NOMO-1 treated with dmso at 0.1 percent for 144 hours (cell line): ENCODE results near the gene ANKRD9.

ENCODE experiments used
- DNase-seq: peaks from one replicate; lab custom pipeline; 2025; ENCODE audit not compliant: unreplicated experiment; lab: John Stamatoyannopoulos, UW

The ANKRD9 gene

DNA sequence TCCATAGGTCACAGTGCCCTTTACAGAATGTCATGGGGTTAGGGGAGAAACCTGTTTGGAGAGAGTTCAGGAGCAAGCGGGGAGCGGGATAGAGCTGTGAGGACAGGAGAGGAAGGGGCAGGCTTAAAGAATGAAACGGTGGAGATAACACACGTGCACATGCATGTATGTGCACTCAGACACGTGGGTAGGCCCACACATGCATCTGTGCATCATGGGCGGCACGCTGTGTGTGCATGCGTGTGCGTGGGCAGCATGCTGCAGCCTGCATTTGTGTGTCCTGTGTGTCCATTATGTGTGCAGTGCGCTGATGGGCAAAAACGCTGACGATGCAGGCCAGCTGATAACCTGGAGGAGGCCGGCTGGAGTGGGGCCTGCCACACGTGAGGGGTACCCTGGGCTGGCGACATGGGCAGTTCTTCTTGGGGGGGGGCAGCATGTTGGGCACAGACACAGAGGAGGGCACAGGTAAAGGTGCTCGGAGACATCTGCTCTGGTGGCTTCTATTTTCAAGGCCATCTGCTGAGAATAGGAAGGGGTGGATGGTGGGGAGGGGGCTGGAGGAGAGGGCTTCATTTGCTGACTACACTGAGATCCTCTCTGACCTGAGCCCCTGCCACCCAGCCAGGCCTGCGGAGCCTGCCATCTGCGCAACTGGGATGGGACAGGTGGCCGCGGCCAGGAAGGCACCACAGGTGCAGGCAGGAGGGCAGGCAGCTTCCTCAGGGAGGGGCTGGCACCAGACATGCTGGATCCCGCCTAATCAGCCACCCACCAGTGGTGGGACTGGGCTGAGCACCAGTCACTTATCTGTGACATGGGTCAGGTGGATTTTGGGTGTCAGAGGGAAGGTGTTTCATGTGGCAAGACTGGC lies 4.6 kb upstream of the ANKRD9 start:
- DNase-seq: no peak

DNA sequence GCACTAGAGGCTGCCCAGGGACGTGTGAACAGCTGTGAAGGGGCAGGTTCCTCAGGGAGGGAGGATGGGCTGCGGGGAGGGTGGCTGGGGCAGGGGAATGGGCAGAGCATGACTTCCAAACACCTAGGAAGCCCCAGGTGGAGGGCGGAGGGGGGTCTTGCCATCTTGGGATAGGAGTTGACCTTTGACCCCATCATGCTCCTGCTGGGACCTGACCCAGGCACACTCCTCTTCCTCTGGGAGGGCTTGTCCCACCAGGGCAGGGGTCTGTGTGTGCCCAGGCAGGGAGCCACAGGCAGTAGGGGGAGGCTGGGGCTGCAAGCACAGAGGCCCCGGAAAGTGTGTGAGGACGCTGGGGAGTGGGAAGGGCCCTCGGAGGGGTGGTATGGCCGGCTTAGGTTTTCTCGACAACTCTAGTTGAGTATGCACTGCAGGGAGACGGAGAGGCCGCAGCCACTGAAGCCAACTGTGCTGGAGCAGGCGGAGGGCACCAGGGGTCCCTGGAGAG lies 3.3 kb upstream of the ANKRD9 start:
- DNase-seq: no peak

DNA sequence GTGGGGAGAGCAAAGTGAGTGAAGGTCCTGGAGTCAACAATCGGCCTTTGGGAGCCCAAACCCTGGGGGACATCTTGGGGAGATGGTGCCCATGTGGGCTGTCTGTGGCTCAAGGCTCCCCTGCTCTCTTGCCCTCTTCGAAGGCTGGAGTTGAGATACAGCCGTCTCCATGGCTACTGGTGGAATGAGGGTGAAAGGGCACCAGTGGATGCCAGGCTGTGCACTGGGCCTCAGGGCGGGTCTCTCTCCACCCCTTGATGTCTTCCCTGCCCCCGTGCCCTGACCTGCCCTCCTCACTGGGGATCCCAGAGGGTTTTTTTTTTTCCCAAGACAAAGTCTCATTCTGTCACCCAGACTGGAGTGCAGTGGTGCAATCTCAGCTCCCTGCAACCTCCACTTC lies 2.0 kb upstream of the ANKRD9 start:
- DNase-seq: no peak

DNA sequence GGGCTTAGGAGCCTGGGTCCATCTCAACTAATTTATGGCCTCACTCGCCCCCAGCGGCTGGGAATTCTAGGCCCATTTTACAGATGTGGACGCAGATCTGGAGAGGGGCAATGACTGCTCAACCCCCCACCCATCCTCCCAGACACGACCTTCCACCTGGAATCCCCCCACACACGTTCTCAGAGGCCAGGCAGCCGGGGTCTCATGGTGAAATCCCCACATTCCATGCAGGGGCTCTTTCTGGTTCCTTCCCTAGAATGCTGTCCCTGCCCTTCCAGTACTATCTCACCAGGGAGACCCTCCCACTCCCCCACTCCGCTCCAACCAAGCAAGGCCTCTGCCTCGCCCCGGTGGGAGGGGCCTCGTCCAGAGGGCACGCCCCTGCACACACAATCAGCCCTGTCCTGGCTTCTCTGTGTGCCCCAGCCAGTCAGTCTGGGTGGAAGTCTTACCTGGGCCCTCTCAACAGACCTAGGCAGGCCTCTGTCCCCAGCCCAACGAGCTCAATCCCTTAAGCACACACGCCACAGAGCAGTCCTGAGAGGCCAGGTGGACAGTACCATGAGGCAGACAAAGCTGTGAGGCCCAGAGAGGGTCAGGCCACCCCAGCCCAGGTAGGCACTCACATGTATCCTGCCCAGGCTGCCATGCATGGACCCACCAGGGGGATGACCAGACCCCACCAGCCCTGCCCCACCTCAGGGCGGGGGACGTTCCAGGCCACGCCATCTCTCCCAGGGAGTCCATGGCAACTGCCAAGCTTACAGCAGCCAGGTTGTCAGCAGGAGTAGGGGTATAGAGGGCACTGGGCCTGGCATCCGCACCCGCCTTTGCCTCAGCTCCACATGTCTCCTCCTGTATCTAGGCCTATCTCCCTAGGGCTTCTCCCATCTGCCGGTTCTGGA lies 1.3 kb upstream of the ANKRD9 start:
- no peak for DNase-seq

DNA sequence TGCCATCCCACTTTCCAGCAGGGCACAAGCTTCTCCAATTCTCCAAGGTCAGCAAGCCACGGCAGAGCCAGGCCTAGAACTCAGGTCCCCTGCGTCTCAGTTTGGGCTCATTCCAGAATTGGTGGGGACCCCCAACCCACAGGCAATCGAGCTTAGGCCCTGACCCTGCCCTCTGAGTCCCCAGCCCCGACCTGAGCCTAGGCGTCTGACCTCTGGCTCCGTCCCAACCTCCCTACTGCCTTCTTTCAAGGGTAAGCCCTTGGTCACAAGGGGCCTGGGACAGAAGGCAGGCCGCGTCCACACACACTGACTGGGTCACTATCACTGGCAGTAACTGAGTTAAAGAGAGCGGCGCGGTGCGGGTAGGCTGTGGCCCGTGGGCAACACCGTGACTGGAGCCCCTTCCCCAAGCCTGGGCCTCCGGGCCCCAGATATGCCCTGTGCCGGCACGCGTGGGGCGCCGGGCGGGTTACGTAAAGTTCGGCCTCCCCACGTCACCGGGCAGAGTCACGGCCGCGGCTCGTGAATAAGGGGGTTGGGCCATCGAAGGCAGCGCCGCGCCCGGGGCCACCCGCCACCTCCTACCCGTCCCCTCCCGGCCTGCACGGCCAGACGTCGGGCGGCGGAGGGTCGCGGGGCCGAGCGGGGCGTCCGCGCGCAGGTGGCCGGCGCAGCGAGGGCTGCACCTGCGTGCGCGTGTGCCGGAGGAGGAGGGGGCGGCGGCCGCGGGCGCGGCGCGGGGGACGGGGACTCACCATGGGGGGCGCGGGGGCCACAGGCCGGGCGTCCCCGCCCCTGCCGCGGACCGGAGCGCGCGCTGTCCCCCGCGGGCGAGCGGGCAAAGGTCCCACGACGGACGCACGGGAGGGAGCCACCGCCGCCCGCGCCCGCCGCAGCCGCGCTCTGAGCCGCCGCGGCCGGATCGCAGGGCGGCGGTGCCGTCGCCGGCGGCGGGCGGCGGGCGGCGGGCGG lies 516 bp downstream of the ANKRD9 start:
- DNase-seq: no peak

DNA sequence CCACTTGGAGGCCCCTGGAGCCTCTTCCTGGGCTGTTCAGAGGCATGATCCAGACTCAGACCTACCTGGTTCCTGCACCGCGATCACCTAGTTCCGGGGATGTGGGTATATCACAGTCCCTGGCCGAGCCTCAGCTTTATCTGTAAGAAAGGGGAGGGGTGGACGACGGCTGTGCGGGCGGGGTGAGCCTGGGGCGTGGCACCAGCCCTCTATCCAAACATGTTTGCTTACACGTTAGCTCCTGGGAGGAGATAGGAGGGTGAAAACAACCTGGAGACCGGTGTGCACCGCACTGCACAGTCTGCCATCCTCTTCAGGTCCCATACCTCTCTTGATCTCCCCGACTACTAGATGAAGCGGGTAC lies 1.2 kb downstream of the ANKRD9 start:
- DNase-seq: no peak

DNA sequence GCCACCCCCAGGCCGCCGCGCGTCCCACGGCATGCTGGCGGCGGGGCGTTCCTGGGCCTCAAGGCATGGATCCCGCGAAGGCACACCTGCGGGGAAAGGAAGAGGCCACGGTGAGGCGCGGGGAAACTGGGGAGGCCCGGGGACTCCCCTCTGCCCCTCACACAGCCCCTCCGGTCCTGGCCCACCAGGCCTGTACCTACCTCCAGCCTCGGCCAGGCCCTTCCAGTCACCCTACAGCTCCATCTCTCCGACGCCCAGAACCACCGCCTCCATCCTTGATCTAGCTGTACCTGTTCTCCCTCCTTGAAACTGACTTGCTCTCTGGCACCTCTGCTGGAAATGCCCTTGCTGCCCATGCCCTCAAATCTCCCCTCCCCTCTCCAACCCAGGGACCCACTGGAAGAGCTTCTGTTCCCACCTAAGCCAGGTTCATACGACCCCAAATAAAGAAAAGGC lies 1.7 kb downstream of the ANKRD9 start:
- no peak for DNase-seq

DNA sequence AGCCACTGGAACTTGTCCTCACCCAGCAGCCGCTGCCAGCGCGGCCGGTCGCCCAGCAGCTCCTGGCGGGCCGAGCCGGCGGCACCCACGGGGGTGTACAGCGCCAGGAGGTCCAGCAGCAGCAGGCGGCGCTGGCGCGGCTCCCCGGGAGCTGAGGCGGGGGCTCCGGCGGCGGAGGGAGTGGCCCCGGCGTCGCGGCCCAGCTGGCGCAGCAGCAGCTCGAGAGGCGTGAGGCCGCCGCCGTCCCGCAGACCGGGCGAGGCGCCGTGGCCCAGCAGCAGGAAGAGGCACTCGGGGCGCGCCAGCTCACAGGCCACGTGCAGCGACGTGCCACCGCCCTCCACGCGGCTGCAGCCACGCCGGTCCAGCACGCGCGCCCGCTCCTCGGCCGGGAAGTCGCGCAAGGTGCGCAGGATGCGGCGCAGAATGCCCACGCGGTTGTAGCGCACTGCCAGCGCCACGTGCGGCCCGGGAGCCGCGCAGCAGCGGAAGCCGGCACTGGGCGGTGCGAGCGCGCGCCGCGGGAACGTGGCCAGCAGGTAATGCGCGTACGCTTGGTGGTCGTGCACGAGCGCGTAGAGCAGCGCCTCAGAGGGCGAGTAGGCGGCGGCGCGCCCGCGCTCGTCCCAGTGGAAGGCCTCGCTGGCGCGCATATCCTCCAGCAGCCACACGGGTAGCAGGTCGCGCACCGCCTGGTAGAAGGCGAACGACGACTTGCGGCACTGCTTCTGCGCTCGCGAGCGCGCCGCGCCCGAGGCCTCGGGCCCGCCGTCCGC lies 2.3 kb downstream of the ANKRD9 start:
- no peak for DNase-seq

DNA sequence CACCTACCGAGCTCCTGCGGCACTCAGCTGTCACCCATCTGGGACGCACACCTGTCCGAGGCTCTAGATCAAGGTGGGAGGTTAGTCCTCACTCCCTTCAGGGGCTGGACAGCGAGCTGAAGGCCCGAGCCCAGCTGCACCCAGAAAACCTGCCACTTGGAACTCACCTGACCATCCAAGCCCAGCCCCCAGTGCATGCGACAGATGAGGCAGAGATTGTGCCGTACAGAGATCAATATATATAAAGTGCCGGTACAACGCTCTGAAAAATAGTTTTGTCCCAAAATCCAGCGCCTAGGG lies 3.0 kb downstream of the ANKRD9 start:
- no peak for DNase-seq

DNA sequence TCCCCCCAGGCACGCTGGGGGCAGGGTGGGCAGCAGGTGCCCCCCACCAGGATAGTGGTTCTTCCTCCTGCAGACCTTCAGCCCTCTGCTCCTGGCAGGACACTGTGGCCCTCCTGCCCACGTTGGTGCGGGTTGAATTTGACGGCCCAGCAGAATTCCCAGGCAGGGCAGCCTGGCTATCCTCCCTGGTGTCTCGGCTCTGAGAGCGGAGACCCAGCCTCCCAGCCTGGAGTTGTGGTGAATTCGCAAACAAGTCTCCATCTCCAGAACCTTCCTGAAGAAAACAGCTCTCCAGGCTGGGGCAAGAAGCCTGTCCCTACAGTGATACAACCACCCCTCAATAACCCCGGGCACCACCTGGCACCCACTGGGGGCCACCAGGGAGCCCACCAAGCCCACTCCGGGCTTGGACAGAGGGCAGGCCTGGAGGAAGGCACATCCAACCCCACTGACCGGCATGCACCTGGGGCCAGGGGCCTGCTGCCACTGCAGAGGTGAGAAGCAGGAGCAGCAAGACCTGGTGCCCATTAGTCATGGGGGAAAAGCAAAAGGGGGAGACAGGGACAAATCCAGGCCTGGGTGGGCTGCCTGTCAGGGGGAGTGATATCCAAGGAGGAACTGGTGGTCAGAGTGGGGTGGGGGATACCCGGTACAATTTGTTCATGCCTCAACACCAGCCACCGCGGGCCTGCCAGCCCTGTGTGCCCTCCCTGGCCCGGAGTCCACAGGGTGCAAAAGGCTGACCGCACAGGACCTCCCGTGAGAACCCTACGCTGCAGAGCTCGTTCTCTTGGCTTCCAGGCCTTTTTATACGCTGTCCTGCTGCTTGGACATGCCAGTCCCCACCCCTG lies 3.6 kb downstream of the ANKRD9 start:
- DNase-seq: no peak

DNA sequence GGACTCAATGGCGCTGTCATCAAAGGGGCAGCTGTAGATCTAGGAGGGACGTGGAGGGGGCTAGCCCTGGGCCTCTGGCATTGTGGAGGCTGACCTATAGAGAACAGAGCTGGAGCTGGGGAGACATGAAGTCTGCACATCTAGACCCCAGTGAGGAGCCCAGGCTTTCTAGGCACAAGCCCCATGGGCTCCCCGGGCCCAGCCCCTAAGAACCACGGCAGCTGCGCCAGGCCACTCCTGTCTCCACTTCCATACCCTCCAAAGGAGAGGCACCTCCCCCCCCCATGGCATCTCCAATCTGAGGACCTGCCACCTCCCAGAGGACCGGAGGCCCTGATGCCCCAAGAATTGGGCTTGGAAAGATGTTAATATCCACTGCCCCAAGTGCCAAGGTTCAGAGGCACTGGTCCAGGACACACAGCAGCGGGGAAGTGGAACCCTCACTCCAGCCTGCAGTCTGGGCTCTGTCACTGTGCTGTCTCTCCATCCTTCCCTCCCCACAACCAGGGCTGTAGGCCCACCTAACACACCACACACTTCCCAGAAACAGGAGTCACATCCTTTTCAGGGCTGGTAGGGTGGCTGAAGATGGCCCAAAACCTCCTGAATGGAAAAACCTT lies 4.5 kb downstream of the ANKRD9 start:
- DNase-seq: no peak

DNA sequence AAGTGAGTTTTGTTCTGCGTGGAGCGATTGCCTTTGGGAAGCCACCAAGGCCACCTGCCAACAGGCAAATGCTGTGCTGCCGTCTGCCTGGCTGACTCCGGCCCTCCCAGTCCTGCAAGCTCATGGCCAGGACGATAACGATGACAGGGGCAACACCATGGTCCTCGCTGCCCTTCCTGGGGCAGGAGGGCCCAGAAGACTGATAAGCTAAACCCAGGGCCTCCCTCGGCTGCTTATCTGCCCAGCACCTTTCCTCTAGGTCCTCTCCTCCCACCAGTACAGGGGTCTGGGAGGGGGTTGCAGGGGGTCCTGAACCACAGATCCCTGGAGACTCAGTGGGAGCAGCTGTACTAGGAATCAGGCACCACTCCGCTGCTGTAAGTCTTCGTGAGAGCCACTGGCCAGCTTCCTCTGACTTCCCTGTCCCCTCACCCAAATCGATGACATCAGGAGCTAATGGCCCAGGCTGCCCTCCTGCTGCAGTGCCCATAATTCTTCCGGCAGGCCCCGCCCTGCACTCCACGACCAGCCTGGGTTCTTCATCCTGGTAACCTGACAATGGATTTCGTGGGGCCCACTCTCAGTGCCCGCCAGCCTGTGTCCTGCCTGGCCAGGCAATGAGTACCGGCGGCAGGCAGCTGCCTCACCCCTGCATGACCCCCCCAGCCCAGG lies 5.1 kb downstream of the ANKRD9 start:
- DNase-seq: no peak

DNA sequence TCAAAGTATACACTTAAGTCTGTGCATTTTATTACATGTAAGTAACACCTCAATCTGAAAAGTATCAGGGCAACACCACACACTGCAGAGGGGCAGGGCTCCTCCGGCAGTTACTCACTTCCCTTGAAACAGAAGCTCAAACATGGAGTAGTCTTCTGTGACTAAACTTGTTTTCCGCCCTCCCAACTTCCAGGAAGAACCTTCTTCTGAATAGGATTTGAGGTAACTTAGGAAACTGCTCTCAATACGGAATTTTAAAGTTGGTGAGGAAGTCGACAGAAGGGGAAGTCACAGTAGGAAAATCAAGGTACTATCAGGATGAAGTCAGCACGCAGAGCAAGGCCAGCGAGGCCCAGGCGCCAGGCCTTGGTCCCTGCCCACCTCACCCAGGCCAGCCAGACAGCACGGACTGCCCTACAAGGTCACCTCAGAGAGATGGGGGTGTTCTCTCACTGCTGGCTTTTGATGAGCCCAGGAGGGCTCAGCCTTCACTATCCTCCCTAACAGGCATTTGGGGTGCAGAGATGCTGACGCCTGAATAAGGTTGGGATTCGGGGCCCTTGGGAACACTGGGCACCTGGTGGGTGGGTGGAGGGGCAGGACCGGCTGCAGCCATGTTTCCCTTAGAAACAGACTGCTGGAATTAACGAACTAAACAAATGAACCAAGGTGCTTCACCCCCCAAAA lies 5.8 kb downstream of the ANKRD9 start:
- DNase-seq: no peak

DNA sequence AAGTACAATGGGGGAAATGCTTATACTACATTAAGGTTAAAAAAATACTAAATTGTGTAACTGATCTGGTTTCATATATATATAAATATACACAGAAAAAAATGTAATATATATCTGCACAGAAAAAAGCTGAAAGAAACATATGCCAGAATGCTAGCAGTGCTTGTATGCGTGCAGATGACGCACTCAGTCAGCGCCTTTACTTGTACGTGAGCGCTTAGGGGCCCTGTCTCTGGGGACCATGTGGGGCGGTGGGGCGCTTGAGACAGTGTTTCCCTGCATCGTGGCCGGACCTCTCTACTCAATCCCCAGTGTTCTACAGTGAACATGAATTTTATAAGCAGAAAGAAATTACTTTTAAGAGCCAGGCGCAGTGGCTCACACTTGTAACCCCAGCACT lies 7.0 kb downstream of the ANKRD9 start:
- DNase-seq: no peak

DNA sequence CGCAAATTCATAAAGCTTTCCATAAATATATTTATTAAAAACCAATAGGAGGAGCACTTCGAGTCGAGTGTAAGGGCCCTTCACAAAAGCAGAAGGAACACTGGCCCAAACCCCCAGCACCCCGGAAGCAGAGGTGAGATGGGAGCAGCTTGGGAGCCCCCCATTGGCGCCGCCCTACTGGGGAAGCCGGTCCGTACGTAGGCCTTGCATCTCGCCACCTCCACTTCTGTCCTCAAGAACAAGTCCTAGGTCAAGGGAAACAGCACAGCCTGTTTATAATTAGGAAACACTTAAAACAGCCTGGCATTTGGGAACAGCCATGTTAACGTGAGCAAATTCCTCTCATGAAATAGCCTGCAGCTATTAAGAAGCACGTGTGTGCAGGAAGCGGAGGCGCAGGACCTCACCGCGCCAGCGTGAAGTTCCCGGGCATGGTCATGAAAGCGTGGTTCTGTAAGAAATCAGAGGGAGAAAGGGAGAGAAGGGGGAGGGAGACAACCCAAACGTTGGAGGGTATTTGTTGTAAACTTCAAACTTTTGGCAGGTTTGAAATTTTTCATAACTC lies 7.7 kb downstream of the ANKRD9 start:
- DNase-seq: no peak

DNA sequence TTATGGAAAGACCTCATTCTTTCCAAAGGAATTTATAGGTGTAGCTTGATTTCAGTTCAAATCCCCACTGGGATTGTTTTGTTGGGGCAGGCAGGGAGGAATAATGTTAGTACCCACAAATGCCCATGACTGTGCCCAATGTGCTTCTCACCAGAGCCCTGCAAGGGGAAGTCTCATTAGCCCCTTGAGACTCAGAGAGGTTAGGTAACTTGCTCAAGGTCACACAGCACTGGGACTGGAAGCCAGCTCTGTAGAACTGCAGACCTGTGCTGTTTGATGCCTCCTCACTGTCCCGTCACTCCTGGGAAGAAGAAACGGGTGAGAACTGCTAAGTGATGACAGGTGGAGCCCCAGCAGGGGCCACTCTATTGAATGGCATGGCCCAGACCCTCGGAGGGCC lies 8.9 kb downstream of the ANKRD9 start:
- DNase-seq: no peak

DNA sequence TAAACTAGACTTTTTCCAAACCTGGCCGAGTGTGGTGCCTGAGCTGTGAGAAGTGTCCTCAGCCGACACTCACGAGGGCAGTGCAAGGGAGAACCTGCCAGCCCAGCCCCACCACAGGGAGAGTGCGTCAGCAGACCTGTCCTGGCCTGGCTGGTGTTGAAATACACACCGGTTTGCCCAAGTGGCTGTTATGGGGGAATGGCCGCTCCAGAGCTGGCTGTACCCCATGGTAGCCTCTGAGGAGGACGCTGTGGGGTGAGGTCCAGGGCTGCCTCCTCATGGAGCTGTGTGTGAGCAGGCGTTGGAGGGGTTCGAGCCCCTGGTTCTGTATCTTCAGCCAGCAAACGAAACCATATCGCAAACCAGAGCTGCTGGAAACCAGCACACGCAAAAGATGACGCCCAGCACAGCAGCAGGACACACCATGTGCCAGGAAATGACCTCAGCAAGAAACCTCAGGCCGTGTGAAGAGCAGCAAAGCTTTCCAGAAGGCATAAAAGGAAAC lies 9.4 kb downstream of the ANKRD9 start:
- no peak for DNase-seq
